Osteoblast (primary cell): Measurements from ENCODE around the gene CUTA. TPM values are rescaled to one million over a fixed set of nuclear protein-coding genes. Genes with fewer than 3 reads are reported as not detected.

Experiments
- DNase-seq: peaks from one replicate; pipeline ENCODE4 v3.0.0; 2011; ENCODE audit warnings: low spot score, mixed read lengths; ENCODE audit not compliant: insufficient read length; ENCODE audit errors: missing footprints
- H2AFZ ChIP-seq: 2 replicates; pipeline ENCODE4 v1.6.0; 2011; ENCODE audit warnings: mild to moderate bottlenecking, low read length
- H3K27ac ChIP-seq: 2 replicates; pipeline ENCODE4 v1.5.1; 2011; ENCODE audit warnings: mild to moderate bottlenecking, low read depth, low read length, moderate library complexity
- H3K27me3 ChIP-seq: 2 replicates; pipeline ENCODE4 v1.6.0; 2012; ENCODE audit warnings: mild to moderate bottlenecking, control low read depth, inconsistent platforms, low read length, moderate library complexity; ENCODE audit not compliant: insufficient read depth
- H3K36me3 ChIP-seq: 2 replicates; pipeline ENCODE4 v1.5.1; 2011; ENCODE audit warnings: mild to moderate bottlenecking, low read length, control low read depth, moderate library complexity; ENCODE audit not compliant: insufficient read depth
- H3K4me1 ChIP-seq: 2 replicates; pipeline ENCODE4 v1.5.1; 2011; ENCODE audit warnings: mild to moderate bottlenecking, low read length, control low read depth, moderate library complexity; ENCODE audit not compliant: insufficient read depth
- H3K4me2 ChIP-seq: 2 replicates; pipeline ENCODE4 v1.6.0; 2011; ENCODE audit warnings: mild to moderate bottlenecking, low read length; ENCODE audit not compliant: insufficient read depth
- H3K4me3 ChIP-seq: fragments of 200-600 bp; sonication (generic); 3 replicates; pipeline ENCODE4 v1.5.1; 2012; ENCODE audit warnings: mild to moderate bottlenecking, low read length, inconsistent platforms; ENCODE audit not compliant: insufficient read depth
- H3K79me2 ChIP-seq: 2 replicates; pipeline ENCODE4 v1.6.0; 2012; ENCODE audit warnings: mild to moderate bottlenecking, low read length, control low read depth, inconsistent platforms; ENCODE audit not compliant: insufficient read depth
- H3K9me3 ChIP-seq: 2 replicates; pipeline ENCODE4 v1.5.1; 2011; ENCODE audit warnings: low read depth, low read length, control low read depth
- H4K20me1 ChIP-seq: 2 replicates; pipeline ENCODE4 v1.6.0; 2012; ENCODE audit warnings: mild to moderate bottlenecking, low read length, control low read depth; ENCODE audit not compliant: insufficient read depth
- total RNA-seq: library from RNA; depleted of rRNA; stranded (reverse); fragments of >200 nt; gene quantifications from 2 replicates; pipeline ENCODE4 v1.2.3, GENCODE V29; 2012
- TF ChIP-seq, protein P1 (sequence below): IDR thresholded peaks from 2 replicates; pipeline ENCODE4 v1.5.1; 2011; ENCODE audit warnings: mild to moderate bottlenecking, low read depth, low read length, moderate library complexity; ENCODE audit errors: extremely low read depth

CUTA gene
- total RNA-seq, 1 donor = 122 TPM

DNA sequence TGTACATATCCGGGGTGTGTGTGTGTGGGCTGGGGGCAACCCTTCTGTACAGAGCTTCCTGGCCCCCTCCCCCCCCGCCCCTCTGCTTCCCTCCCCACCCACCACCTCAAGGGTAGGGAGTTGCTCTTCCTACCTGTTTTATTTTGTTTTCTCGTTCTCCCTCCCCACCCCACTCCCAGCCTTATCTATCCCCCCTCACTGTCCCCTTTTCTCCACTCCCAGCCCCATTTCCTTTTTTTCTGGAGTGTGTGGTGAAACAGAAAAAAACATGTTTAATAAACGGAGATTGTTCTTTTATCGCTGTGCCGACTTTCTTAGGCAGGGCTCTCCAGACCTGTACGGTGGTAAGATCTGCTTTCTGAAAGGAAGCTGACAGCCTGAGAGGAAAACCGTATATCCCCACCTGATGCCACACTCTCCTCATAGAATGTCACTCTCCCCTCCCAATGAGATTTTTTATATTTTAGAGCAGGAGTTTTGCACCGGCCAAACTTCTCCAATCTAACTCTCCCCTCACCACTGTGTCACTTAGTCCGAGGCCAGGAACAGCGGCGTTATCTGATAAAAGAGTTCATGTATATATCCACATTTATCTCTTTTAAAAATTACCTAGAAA lies 35.6 kb upstream of the CUTA start:
- H3K27ac ChIP-seq = peak overlapping the region; percentile 80
- TF ChIP-seq, protein P1, sequence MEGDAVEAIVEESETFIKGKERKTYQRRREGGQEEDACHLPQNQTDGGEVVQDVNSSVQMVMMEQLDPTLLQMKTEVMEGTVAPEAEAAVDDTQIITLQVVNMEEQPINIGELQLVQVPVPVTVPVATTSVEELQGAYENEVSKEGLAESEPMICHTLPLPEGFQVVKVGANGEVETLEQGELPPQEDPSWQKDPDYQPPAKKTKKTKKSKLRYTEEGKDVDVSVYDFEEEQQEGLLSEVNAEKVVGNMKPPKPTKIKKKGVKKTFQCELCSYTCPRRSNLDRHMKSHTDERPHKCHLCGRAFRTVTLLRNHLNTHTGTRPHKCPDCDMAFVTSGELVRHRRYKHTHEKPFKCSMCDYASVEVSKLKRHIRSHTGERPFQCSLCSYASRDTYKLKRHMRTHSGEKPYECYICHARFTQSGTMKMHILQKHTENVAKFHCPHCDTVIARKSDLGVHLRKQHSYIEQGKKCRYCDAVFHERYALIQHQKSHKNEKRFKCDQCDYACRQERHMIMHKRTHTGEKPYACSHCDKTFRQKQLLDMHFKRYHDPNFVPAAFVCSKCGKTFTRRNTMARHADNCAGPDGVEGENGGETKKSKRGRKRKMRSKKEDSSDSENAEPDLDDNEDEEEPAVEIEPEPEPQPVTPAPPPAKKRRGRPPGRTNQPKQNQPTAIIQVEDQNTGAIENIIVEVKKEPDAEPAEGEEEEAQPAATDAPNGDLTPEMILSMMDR = no peak

GRCh38 chr6:33452496-33452895 lies 34.6 kb upstream of the CUTA start:
- H3K27me3 ChIP-seq = no peaks in the 10 kb centered on the region
- peak; percentile 81 for DNase-seq
- H2AFZ ChIP-seq = no peak overlapping the region

More for the DNA sequence above, 35.6 kb upstream of the CUTA start:
- Histone ChIP-seq H3K27me3 (no peaks in the 10 kb centered on the region), H3K79me2 (peaks cover 32% of the 10 kb centered on the region), H3K4me1 (peaks cover 13% of the 10 kb centered on the region), H3K36me3 (peaks cover 20% of the 10 kb centered on the region), H3K4me2 (peak overlapping the region; percentile 97), H3K4me3 (peak overlapping the region; percentile 98), H3K9me3 (no peaks in the 10 kb centered on the region), H2AFZ (no peak overlapping the region), H4K20me1 (no peaks in the 10 kb centered on the region)
- peak; percentile 94 for DNase-seq

GRCh38 chr6:33451606-33452005 lies 33.7 kb upstream of the CUTA start:
- TF ChIP-seq, protein P1 = no peak
- Histone ChIP-seq H3K27ac (no peak overlapping the region), H3K36me3 (peaks cover 37% of the 10 kb centered on the region), H2AFZ (no peak overlapping the region), H3K4me3 (no peak overlapping the region), H3K9me3 (no peaks in the 10 kb centered on the region), H3K27me3 (no peaks in the 10 kb centered on the region), H3K4me1 (peaks cover 13% of the 10 kb centered on the region), H3K79me2 (peaks cover 32% of the 10 kb centered on the region), H4K20me1 (peaks cover 4% of the 10 kb centered on the region), H3K4me2 (no peak overlapping the region)
- peak; percentile 65 for DNase-seq

More at GRCh38 chr6:33452496-33452895, 34.6 kb upstream of the CUTA start:
- H3K27ac ChIP-seq = no peak overlapping the region
- H3K4me2 ChIP-seq = no peak overlapping the region
- peaks cover 13% of the 10 kb centered on the region for H3K4me1 ChIP-seq
- H3K79me2 ChIP-seq = peaks cover 32% of the 10 kb centered on the region
- no peaks in the 10 kb centered on the region for H3K9me3 ChIP-seq
- no peak overlapping the region for H3K4me3 ChIP-seq
- peaks cover 28% of the 10 kb centered on the region for H3K36me3 ChIP-seq
- TF ChIP-seq, protein P1 = no peak
- H4K20me1 ChIP-seq = peaks cover 1% of the 10 kb centered on the region

DNA sequence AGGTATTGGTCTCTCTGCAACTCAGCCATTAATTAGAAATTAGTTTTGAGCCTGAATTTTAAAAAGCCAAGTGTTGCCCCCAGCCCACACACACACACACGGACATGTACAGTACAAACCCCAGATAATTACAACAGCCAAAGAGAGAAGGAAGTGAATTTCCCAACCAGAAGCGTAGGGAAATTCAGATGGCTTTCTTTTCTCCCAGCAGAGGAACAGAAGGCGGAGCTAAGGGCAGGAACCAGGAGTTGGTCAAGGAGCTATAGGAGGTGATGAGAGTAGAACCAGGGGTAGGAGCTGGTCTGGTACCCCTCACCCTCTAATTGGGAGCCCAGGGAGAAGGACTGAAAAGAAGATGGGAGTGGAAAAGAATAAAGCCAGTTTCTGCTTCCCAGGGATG lies 32.5 kb upstream of the CUTA start:
- Histone ChIP-seq H3K27ac (no peak overlapping the region), H3K9me3 (no peaks in the 10 kb centered on the region), H3K27me3 (no peaks in the 10 kb centered on the region), H4K20me1 (peaks cover 4% of the 10 kb centered on the region), H2AFZ (no peak overlapping the region), H3K79me2 (peaks cover 22% of the 10 kb centered on the region), H3K4me3 (no peak overlapping the region), H3K4me2 (no peak overlapping the region), H3K36me3 (peaks cover 38% of the 10 kb centered on the region), H3K4me1 (peaks cover 12% of the 10 kb centered on the region)
- TF ChIP-seq, protein P1 = no peak
- DNase-seq = peak; percentile 54
